K562 (cell line): ENCODE measurements around the gene NRM. TPM values are rescaled to one million over a fixed set of nuclear protein-coding genes. Genes with fewer than 3 reads are reported as not detected.
A peak's percentile ranks its signal among the peaks of the same experiment; 100 is the strongest.

Experiments used
- ESRRA ChIP-seq: fragments of 450-650 bp; IDR thresholded peaks from 2 replicates; pipeline ENCODE4 v1.6.1; 2014; ENCODE audit warnings: low read depth, mild to moderate bottlenecking, moderate library complexity, borderline replicate concordance
- HMGN3 ChIP-seq: IDR thresholded peaks from 2 replicates; pipeline ENCODE4 v1.6.1; 2011; ENCODE audit warnings: borderline replicate concordance, low read depth, mild to moderate bottlenecking, mixed read lengths, low read length; ENCODE audit not compliant: insufficient read length; ENCODE audit errors: extremely low read depth
- HSF4 ChIP-seq: fragments of 250-450 bp; sonication (Bioruptor Pico); IDR thresholded peaks from 2 replicates; pipeline ENCODE4 v2.1.2; 2022; ENCODE audit warnings: mild to moderate bottlenecking, moderate library complexity, borderline replicate concordance
- KDM5B ChIP-seq: fragments of 200-600 bp; sonication (generic); IDR thresholded peaks from 2 replicates; pipeline ENCODE4 v1.6.1; 2012; ENCODE audit warnings: low read depth, mild to moderate bottlenecking, moderate library complexity, low read length, control low read depth, inconsistent platforms; ENCODE audit not compliant: insufficient replicate concordance
- KLF10 ChIP-seq: fragments of 250-450 bp; sonication (Bioruptor Pico); IDR thresholded peaks from 2 replicates; pipeline ENCODE4 v1.6.1; 2021; ENCODE audit warnings: matching md5 sums
- MXI1 ChIP-seq: IDR thresholded peaks from 2 replicates; pipeline ENCODE4 v1.6.1; 2011; ENCODE audit warnings: low read depth, mild to moderate bottlenecking, improper control_type of control experiment, low read length
- MYC ChIP-seq, 2 experiments: fragments of 250-450 bp in 1 of 2; sonication (Bioruptor Pico) in 1 of 2; IDR thresholded peaks; 2 replicates each; pipeline versions ENCODE4 v1.5.1 to v1.6.1; 2012 to 2021; ENCODE audit warnings: low read depth in 2 of 2, borderline replicate concordance in 1 of 2, improper control_type of control experiment in 1 of 2, low read length in 1 of 2, mild to moderate bottlenecking in 1 of 2, moderate library complexity in 1 of 2
- PYGO2 ChIP-seq: fragments of 450-650 bp; IDR thresholded peaks from 2 replicates; pipeline ENCODE4 v1.6.1; 2016; ENCODE audit warnings: mild to moderate bottlenecking, missing genetic modification characterization, moderate library complexity, missing compliant biosample characterization
- RAD51 ChIP-seq: fragments of 450-650 bp; IDR thresholded peaks from 2 replicates; pipeline ENCODE4 v1.7.1; 2016; ENCODE audit warnings: low read depth, mild to moderate bottlenecking, borderline replicate concordance
- SREBF1 ChIP-seq: fragments of 150-350 bp; IDR thresholded peaks from 2 replicates; pipeline ENCODE4 v1.6.1; 2014; ENCODE audit warnings: antibody characterized with exemption, low read depth, low read length, borderline replicate concordance
- SRSF3 ChIP-seq: fragments of 200-400 bp; formaldehyde crosslinking; IDR thresholded peaks from 2 replicates; pipeline ENCODE4 v1.6.1; 2016; ENCODE audit warnings: mild to moderate bottlenecking, low read length, moderate library complexity; ENCODE audit not compliant: insufficient read depth
- TAL1 ChIP-seq: fragments of 450-650 bp; IDR thresholded peaks from 2 replicates; pipeline ENCODE4 v1.6.1; 2016; ENCODE audit warnings: mild to moderate bottlenecking
- TBP ChIP-seq: optimal IDR thresholded peaks from 2 replicates; pipeline ENCODE3; 2011; ENCODE audit warnings: low read depth, low read length, improper control_type of control experiment
- TCF7 ChIP-seq: sonication (generic); IDR thresholded peaks from 2 replicates; pipeline ENCODE4 v1.6.1; 2016; ENCODE audit warnings: antibody characterized with exemption, borderline replicate concordance
- ZNF174 ChIP-seq: fragments of 250-450 bp; sonication (Bioruptor Pico); IDR thresholded peaks from 2 replicates; pipeline ENCODE4 v1.4.0; 2020; ENCODE audit warnings: mild to moderate bottlenecking
- ZNF316 ChIP-seq: fragments of 450-650 bp; IDR thresholded peaks from 2 replicates; pipeline ENCODE4 v1.6.1; 2016
- ZNF561 ChIP-seq: fragments of 450-650 bp; formaldehyde crosslinking; conservative IDR thresholded peaks from 2 replicates; pipeline ENCODE4 v1.4.0; 2020; ENCODE audit warnings: mild to moderate bottlenecking, moderate library complexity
- ZNF780A ChIP-seq: fragments of 250-450 bp; sonication (Bioruptor Pico); IDR thresholded peaks from 2 replicates; pipeline ENCODE4 v1.5.0; 2021; ENCODE audit warnings: mild to moderate bottlenecking
- polyA plus RNA-seq, 8 experiments: library from polyadenylated mRNA; depleted of rRNA in 4 of 8; stranded (reverse) in 5 of 8; unstranded in 3 of 8; fragments of >200 nt; fragmentation: Nextera tagmentation in 2 of 8; fragmentation: Illumina TruSeq in 1 of 8; extraction: Ambion mirVana in 2 of 8; extraction: Trizol in 1 of 8; gene quantifications; 2 replicates each; pipeline versions ENCODE4 v1.2.1 to v1.2.3, GENCODE V29; 2011 to 2014; ENCODE audit warnings: inconsistent platforms in 1 of 8, missing spikeins in 1 of 8
- total RNA-seq, 7 experiments: library from RNA; depleted of rRNA in 6 of 7; stranded (reverse); fragments of >200 nt in 6 of 7; fragmentation: Illumina TruSeq in 2 of 7; extraction: Trizol in 2 of 7; gene quantifications; 2 replicates each; pipeline versions ENCODE4 v1.2.1 to v1.2.3, GENCODE V29; 2011 to 2021; ENCODE audit warnings: low replicate concordance in 1 of 7
- TF ChIP-seq, protein P1 (sequence below): sonication (generic); formaldehyde crosslinking; IDR thresholded peaks from 2 replicates; pipeline ENCODE4 v1.8.0; 2022; ENCODE audit warnings: mild to moderate bottlenecking, missing genetic modification reagents, borderline replicate concordance
- TF ChIP-seq, protein P2 (sequence below): fragments of 250-450 bp; sonication (Bioruptor Pico); IDR thresholded peaks from 2 replicates; pipeline ENCODE4 v1.8.0; 2021; ENCODE audit warnings: mild to moderate bottlenecking, moderate library complexity
- TF ChIP-seq, protein P3 (sequence below): sonication (generic); IDR thresholded peaks from 2 replicates; pipeline ENCODE4 v1.6.1; 2016
- TF ChIP-seq, protein P4 (sequence below): fragments of 250-450 bp; sonication (Bioruptor Pico); IDR thresholded peaks from 2 replicates; pipeline ENCODE4 v1.4.0; 2020; ENCODE audit warnings: borderline replicate concordance

Gene NRM
- total and polyA plus RNA-seq, 9 of the 15 experiments (the other 6 are each of a cell fraction or from before 2014, with no cell fraction given) = 9.7 to 58.2 (median 18.1) TPM

DNA sequence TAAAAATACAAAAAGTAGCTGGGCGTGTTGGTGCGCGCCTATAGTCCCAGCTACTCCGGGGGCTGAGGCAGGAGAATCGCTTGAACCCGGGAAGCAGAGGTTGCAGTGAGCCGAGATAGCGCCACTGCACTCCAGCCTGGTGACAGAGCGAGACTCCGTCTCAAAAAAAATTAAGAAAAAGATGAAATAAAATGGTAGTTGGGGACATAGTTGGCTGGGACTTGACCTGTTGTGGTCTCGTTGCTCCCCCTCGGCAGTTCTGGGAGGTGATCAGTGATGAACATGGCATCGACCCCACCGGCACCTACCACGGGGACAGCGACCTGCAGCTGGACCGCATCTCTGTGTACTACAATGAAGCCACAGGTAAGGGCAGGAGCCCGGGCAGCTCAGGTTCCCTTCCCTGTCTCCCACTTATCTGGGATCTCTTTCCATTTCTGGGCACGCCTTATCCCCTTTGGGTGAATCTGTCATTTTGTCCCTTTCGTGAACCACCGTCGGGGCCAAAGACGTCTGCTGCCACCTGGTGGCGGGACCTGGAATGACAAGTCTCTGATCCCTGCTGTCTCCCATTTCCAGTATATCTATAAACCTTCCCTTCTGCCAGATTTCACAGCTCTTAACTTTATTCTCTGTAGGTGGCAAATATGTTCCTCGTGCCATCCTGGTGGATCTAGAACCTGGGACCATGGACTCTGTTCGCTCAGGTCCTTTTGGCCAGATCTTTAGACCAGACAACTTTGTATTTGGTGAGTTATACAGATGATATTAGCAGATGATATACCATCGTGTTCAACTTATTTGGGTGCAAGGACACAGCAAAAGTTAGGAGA lies 31.7 kb upstream of the NRM start (continued):
- TF ChIP-seq, protein P1, sequence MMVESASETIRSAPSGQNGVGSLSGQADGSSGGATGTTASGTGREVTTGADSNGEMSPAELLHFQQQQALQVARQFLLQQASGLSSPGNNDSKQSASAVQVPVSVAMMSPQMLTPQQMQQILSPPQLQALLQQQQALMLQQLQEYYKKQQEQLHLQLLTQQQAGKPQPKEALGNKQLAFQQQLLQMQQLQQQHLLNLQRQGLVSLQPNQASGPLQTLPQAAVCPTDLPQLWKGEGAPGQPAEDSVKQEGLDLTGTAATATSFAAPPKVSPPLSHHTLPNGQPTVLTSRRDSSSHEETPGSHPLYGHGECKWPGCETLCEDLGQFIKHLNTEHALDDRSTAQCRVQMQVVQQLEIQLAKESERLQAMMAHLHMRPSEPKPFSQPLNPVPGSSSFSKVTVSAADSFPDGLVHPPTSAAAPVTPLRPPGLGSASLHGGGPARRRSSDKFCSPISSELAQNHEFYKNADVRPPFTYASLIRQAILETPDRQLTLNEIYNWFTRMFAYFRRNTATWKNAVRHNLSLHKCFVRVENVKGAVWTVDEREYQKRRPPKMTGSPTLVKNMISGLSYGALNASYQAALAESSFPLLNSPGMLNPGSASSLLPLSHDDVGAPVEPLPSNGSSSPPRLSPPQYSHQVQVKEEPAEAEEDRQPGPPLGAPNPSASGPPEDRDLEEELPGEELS (CRISPR knock-in tag) = no peak
- TF ChIP-seq RAD51 = no peak
- TF ChIP-seq HMGN3 = no peak
- TF ChIP-seq MXI1 = no peak; the same call in 1 of the 2 replicates
- no peak for TF ChIP-seq PYGO2
- TF ChIP-seq, protein P2, sequence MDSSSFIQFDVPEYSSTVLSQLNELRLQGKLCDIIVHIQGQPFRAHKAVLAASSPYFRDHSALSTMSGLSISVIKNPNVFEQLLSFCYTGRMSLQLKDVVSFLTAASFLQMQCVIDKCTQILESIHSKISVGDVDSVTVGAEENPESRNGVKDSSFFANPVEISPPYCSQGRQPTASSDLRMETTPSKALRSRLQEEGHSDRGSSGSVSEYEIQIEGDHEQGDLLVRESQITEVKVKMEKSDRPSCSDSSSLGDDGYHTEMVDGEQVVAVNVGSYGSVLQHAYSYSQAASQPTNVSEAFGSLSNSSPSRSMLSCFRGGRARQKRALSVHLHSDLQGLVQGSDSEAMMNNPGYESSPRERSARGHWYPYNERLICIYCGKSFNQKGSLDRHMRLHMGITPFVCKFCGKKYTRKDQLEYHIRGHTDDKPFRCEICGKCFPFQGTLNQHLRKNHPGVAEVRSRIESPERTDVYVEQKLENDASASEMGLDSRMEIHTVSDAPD (CRISPR knock-in tag) = no peak
- no peak for TF ChIP-seq ZNF316
- TF ChIP-seq, protein P3, sequence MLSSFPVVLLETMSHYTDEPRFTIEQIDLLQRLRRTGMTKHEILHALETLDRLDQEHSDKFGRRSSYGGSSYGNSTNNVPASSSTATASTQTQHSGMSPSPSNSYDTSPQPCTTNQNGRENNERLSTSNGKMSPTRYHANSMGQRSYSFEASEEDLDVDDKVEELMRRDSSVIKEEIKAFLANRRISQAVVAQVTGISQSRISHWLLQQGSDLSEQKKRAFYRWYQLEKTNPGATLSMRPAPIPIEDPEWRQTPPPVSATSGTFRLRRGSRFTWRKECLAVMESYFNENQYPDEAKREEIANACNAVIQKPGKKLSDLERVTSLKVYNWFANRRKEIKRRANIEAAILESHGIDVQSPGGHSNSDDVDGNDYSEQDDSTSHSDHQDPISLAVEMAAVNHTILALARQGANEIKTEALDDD = no peak
- peak; percentile 76; the same call in 1 of the 2 replicates for TF ChIP-seq TCF7
- no peak for TF ChIP-seq KLF10 (CRISPR knock-in tag)
- TF ChIP-seq, protein P4, sequence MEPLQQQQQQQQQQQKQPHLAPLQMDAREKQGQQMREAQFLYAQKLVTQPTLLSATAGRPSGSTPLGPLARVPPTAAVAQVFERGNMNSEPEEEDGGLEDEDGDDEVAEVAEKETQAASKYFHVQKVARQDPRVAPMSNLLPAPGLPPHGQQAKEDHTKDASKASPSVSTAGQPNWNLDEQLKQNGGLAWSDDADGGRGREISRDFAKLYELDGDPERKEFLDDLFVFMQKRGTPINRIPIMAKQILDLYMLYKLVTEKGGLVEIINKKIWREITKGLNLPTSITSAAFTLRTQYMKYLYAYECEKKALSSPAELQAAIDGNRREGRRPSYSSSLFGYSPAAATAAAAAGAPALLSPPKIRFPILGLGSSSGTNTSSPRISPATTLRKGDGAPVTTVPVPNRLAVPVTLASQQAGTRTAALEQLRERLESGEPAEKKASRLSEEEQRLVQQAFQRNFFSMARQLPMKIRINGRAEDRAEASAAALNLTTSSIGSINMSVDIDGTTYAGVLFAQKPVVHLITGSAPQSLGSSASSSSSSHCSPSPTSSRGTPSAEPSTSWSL (CRISPR knock-in tag) = no peak
- no peak for TF ChIP-seq TBP
- TF ChIP-seq MYC (IDR thresholded peaks at IDR 0.05; ENCODE audit: low read depth, low read length) = peak; percentile 44; the same call in 1 of the 2 replicates
- no peak for TF ChIP-seq MYC (CRISPR knock-in tag; IDR thresholded peaks at IDR 0.05; ENCODE audit: borderline replicate concordance, low read depth)
- TF ChIP-seq ZNF174 (CRISPR knock-in tag) = no peak
- TF ChIP-seq SRSF3 = no peak
- TF ChIP-seq TAL1 = no peak
- no peak for TF ChIP-seq ZNF780A (CRISPR knock-in tag)
- no peak for TF ChIP-seq ZNF561 (CRISPR knock-in tag)
- no peak for TF ChIP-seq HSF4 (CRISPR knock-in tag)
- TF ChIP-seq KDM5B = no peak
- TF ChIP-seq ESRRA = 0 out of 2 replicates have a peak, but pooled peaks have one; percentile 35
- TF ChIP-seq SREBF1 = no peak
